ENCODE results near the gene STXBP5L.

GRCh38 chr3:121073011-121073410 lies 165.0 kb downstream of the STXBP5L start:
- TF ChIP-seq CTCF (conservative IDR thresholded peaks at IDR 0.05; ENCODE audit: low read length) (no peak), EZH2phosphoT487 (IDR thresholded peaks at IDR 0.05; ENCODE audit: borderline replicate concordance, low read depth, low read length) (no peak)

Data from OCI-LY7 (cell line).